HL-60 (cell line): ENCODE measurements around the gene FZR1.

Source experiments
- DNase-seq, 2 experiments: peaks; one replicate each; pipeline ENCODE4 v3.0.0-alpha.2; 2010 to 2020; ENCODE audit warnings: low read depth in 1 of 2, low spot score in 1 of 2
- H3K27ac ChIP-seq: fragments of 250-450 bp; sonication (Bioruptor Pico); replicated peaks from 2 replicates; pipeline ENCODE4 v1.5.1; 2020; ENCODE audit warnings: mild to moderate bottlenecking, moderate library complexity
- H3K27me3 ChIP-seq: fragments of 250-450 bp; sonication (Bioruptor Pico); 2 replicates; pipeline ENCODE4 v1.5.1; 2021; ENCODE audit warnings: mild to moderate bottlenecking, moderate library complexity; ENCODE audit not compliant: insufficient read depth, poor library complexity, severe bottlenecking
- H3K4me3 ChIP-seq: replicated peaks from 2 replicates; pipeline ENCODE4 v1.5.1; 2011; ENCODE audit warnings: mild to moderate bottlenecking, control low read depth, low read length; ENCODE audit not compliant: insufficient read depth
- CTCF ChIP-seq: IDR thresholded peaks from one replicate; pipeline ENCODE4 v1.5.1; 2011; ENCODE audit warnings: low read length, control low read depth, inconsistent platforms; ENCODE audit not compliant: insufficient read depth
- GABPA ChIP-seq: IDR thresholded peaks from 2 replicates; pipeline ENCODE4 v1.6.1; 2012; ENCODE audit warnings: low read depth
- POLR2AphosphoS5 ChIP-seq: IDR thresholded peaks from 2 replicates; pipeline ENCODE4 v1.6.1; 2012; ENCODE audit warnings: low read depth
- REST ChIP-seq: IDR thresholded peaks from 2 replicates; pipeline ENCODE4 v1.6.1; 2012; ENCODE audit warnings: low read depth; ENCODE audit not compliant: insufficient replicate concordance
- SPI1 ChIP-seq: IDR thresholded peaks from 2 replicates; pipeline ENCODE4 v1.6.1; 2012; ENCODE audit warnings: low read depth, mild to moderate bottlenecking, borderline replicate concordance

FZR1 gene

GRCh38 chr19:3494051-3494450 lies 12.1 kb upstream of the FZR1 start:
- DNase-seq: no peak

GRCh38 chr19:3494559-3494958 lies 11.6 kb upstream of the FZR1 start:
- DNase-seq: no peak
- no peak for TF ChIP-seq CTCF
- no peak overlapping the region for H3K27ac ChIP-seq
- no peak overlapping the region for H3K4me3 ChIP-seq
- H3K27me3 ChIP-seq: no peaks in the 10 kb centered on the region

More at GRCh38 chr19:3494051-3494450, 12.1 kb upstream of the FZR1 start:
- Histone ChIP-seq H3K4me3 (no peak overlapping the region), H3K27ac (no peak overlapping the region), H3K27me3 (no peaks in the 10 kb centered on the region)
- TF ChIP-seq POLR2AphosphoS5 (no peak), SPI1 (no peak), GABPA (no peak), CTCF (no peak), REST (no peak)

- Histone ChIP-seq H3K27me3 (no peaks in the 10 kb centered on the region), H3K4me3 (no peak overlapping the region), H3K27ac (no peak overlapping the region)
- DNase-seq: no peak
- TF ChIP-seq SPI1: no peak
- TF ChIP-seq GABPA: no peak
- no peak for TF ChIP-seq POLR2AphosphoS5
These were observed 9.5 kb upstream of the FZR1 start for GRCh38 chr19:3496392-3497273.

- Histone ChIP-seq H3K27me3 (no peaks in the 10 kb centered on the region), H3K27ac (no peak overlapping the region), H3K4me3 (no peak overlapping the region)
- TF ChIP-seq CTCF (no peak), POLR2AphosphoS5 (no peak), GABPA (no peak), SPI1 (no peak), REST (no peak)
- no peak for DNase-seq
These were observed 8.2 kb upstream of the FZR1 start for GRCh38 chr19:3497757-3498520.
